ENCODE measurements around the gene PNPLA6. TPM values are rescaled to one million over a fixed set of nuclear protein-coding genes. Genes with fewer than 3 reads are reported as not detected.

PNPLA6 gene
- total RNA-seq, 3 donors from 2014 or later, result 85.7 to 136 (median 121) TPM

DNA sequence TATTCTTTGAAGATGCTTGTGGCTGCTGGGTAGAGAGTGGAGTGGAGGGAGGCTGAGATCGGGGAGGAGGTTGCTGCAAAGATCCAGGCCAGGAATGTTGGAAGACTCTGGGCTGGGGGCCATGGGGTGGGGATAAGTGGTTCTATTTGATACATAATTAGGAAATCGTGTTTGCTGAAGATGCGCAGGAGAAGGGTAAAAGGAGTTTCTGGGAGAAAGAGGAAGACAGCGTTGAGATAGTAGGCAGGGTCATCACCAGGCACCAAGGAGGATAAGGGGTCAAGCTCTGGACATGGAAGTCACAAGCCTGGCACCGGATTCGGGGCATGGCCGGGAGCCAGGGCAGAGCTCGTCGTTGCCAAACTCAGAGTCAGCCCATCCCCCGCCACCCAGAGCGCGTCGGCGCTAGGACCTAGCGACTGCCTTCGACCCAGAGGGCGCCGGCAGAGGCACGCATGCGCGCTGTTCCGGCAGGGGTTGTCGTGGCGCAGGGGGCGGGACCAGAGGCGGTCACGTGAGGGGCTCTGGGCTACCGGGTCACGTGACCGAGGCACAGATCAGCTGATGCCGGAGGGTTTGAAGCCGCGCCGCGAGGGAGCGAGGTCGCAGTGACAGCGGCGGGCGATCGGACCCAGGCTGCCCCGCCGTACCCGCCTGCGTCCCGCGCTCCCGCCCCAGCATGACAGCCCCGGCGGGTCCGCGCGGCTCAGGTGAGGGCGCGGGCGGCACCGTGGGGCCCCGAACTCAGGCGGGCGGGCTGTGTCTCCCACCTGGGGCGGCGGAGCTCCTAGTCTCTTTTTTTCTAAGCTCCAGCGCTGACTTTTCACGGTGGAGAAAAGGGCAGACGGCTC lies 13.2 kb upstream of the PNPLA6 start, which contains the start of gene MCOLN1:
Gene MCOLN1 (plus strand): TSS at position 553 of the 851 bp plus-strand sequence. CDS start 127 bp downstream, at position 680.
- no peak for TF ChIP-seq CTCF (IDR thresholded peaks at IDR 0.05)
- DNase-seq (peak; percentile 99 to 100 (median 100)), ATAC-seq (peak; percentile 98)
- no peaks in the 10 kb centered on the region for H3K36me3 ChIP-seq (ENCODE audit: low read depth)
- intact Hi-C loops (cut with DNase I, micrococcal nuclease), result no loop called here
- H3K4me3 ChIP-seq, result peak within 1 kb of the TSS; percentile 39
- no peaks in the 10 kb centered on the region for H3K9me3 ChIP-seq
- H3K4me1 ChIP-seq (ENCODE audit: low read depth), result peaks cover 18% of the 10 kb centered on the region

DNA sequence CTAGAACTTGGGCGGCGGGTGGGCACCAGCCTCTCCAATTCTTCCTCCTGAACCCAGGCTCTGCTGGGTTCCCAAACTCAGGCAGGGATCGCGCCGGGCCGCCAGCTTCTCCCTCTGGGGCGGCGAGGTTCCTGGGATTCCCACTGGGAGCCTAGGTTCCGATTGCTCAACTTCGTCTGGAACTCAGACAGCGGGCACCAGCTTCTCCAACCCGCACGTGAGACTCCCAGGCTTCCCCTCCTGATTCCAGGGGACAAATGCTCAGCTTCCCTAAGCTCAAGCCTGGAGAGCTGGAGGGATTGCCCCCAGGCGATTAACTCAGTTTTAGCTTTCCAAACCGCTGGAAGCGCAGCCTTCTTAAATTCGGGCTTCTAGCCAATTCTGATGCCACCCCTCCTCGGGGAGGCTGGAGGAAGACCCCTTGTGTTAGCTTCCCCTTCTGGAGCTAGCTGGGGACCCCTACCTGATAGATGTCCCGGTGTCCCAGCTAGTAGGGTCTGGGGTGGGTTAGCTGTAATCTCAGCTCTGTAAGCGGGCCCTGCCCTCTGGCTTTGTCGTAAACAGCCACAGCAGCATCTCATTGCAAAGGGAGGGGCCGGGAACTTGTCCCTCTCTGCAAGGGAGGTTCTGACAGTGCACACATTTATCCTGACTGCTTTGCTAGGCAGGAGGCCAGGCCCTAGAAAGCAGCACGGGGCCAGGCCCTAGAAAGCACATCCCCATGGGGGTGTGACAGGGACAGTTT lies 12.4 kb upstream of the PNPLA6 start:
- peak; percentile 16 for ATAC-seq
- intact Hi-C loops (cut with DNase I, micrococcal nuclease), result no loop called here
- peak overlapping the region; percentile 39 for H3K4me3 ChIP-seq
- peaks cover 18% of the 10 kb centered on the region for H3K4me1 ChIP-seq (ENCODE audit: low read depth)
- H3K9me3 ChIP-seq, result no peaks in the 10 kb centered on the region
- peak in 1 of 3 donors; percentile 38 for DNase-seq
- no peak for TF ChIP-seq CTCF (IDR thresholded peaks at IDR 0.05)
- no peaks in the 10 kb centered on the region for H3K36me3 ChIP-seq (ENCODE audit: low read depth)

DNA sequence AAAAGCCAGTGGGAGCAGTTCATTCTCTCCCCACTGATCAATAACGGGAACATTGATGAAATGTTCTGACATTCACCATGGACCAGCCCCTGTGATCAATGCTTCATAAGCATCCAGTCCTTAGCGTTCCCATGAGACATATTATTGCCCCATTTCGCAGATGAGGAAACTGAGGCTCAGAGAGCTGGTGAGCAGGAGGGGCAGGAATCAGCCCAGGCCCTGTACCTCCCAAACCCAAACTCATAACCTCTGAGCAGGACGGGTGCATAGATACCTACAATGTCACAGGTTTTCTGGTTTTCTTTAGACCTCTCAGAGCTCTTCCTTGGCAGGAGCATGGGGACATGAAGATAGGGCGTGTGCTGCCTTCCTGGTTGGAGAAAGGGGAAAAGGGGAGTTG lies 11.0 kb upstream of the PNPLA6 start:
- intact Hi-C loops (cut with DNase I, micrococcal nuclease), result no loop called here
- Histone ChIP-seq H3K4me3 (no peak overlapping the region), H3K4me1 (ENCODE audit: low read depth) (peaks cover 18% of the 10 kb centered on the region), H3K9me3 (no peaks in the 10 kb centered on the region), H3K36me3 (ENCODE audit: low read depth) (no peaks in the 10 kb centered on the region)
- no peak for DNase-seq
- TF ChIP-seq CTCF (IDR thresholded peaks at IDR 0.05), result no peak
- no peak for ATAC-seq

DNA sequence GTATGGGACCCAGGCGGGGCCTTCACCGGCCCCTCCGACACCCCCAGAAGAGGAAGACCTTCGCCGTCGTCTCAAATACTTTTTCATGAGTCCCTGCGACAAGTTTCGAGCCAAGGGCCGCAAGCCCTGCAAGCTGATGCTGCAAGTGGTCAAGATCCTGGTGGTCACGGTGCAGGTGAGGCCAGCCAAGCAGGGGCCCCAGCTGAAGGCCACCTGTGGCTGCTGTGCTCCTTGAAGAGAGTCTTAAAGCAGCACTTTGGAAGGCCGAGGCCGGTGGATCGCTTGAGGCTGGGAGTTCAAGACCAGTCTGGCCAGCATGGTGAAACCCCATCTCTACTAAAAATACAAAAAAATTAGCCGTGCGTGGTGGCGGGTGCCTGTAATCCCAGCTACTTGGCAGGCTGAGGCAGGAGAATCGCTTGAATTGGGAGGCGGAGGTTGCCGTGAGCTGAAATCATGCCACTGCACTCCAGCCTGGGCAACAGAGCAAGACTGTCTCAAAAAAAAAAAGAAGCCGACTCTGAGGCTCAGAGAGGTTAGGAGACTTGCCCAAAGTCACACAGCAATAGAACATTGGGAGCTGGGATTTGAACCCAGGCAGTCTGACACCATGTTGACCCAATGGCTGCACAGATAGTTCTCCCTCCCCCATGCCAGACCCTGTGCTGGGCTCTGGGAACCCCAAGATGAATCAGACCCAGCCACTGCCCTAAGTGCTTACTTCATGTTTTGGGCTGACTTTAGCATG lies 10.4 kb upstream of the PNPLA6 start:
- no peak for TF ChIP-seq CTCF (IDR thresholded peaks at IDR 0.05)
- ATAC-seq (no peak), DNase-seq (no peak)
- intact Hi-C loops (cut with DNase I, micrococcal nuclease), result no loop called here
- H3K4me3 ChIP-seq, result no peak overlapping the region
- peaks cover 18% of the 10 kb centered on the region for H3K4me1 ChIP-seq (ENCODE audit: low read depth)
- no peaks in the 10 kb centered on the region for H3K36me3 ChIP-seq (ENCODE audit: low read depth)
- H3K9me3 ChIP-seq, result no peaks in the 10 kb centered on the region
